ENCODE measurements around the gene GALNTL6.

Gene GALNTL6

GRCh38 chr4:172650758-172651530 lies 837.7 kb downstream of the GALNTL6 start:
- TF ChIP-seq CTCF (IDR thresholded peaks at IDR 0.05; ENCODE audit: control insufficient read depth, insufficient read depth, low read depth, low read length, missing control alignments) = no peak
- no peak overlapping the region for H3K4me3 ChIP-seq (ENCODE audit: control insufficient read depth, low read depth, low read length)
- DNase-seq (ENCODE audit: low read depth) = no peak

- no peak overlapping the region for H3K4me3 ChIP-seq (ENCODE audit: control insufficient read depth, low read depth, low read length)
- no peak for DNase-seq (ENCODE audit: low read depth)
- TF ChIP-seq CTCF (IDR thresholded peaks at IDR 0.05; ENCODE audit: control insufficient read depth, insufficient read depth, low read depth, low read length, missing control alignments) = no peak
These were observed 838.8 kb downstream of the GALNTL6 start for GRCh38 chr4:172651961-172652360.

GRCh38 chr4:172652369-172652768 lies 839.2 kb downstream of the GALNTL6 start:
- no peak for DNase-seq (ENCODE audit: low read depth)
- no peak for TF ChIP-seq CTCF (IDR thresholded peaks at IDR 0.05; ENCODE audit: control insufficient read depth, insufficient read depth, low read depth, low read length, missing control alignments)
- no peak overlapping the region for H3K4me3 ChIP-seq (ENCODE audit: control insufficient read depth, low read depth, low read length)

GRCh38 chr4:172653676-172654075 lies 840.5 kb downstream of the GALNTL6 start:
- TF ChIP-seq CTCF (IDR thresholded peaks at IDR 0.05; ENCODE audit: control insufficient read depth, insufficient read depth, low read depth, low read length, missing control alignments) = no peak
- H3K4me3 ChIP-seq (ENCODE audit: control insufficient read depth, low read depth, low read length) = no peak overlapping the region
- no peak for DNase-seq (ENCODE audit: low read depth)

- TF ChIP-seq CTCF (IDR thresholded peaks at IDR 0.05; ENCODE audit: control insufficient read depth, insufficient read depth, low read depth, low read length, missing control alignments) = no peak
These were observed 841.3 kb downstream of the GALNTL6 start for GRCh38 chr4:172654457-172654856.

GRCh38 chr4:172656055-172656454 lies 842.9 kb downstream of the GALNTL6 start:
- no peak for TF ChIP-seq CTCF (IDR thresholded peaks at IDR 0.05; ENCODE audit: control insufficient read depth, insufficient read depth, low read depth, low read length, missing control alignments)
- no peak overlapping the region for H3K4me3 ChIP-seq (ENCODE audit: control insufficient read depth, low read depth, low read length)
- DNase-seq (ENCODE audit: low read depth) = no peak

More at GRCh38 chr4:172654457-172654856, 841.3 kb downstream of the GALNTL6 start:
- H3K4me3 ChIP-seq (ENCODE audit: control insufficient read depth, low read depth, low read length) = no peak overlapping the region
- DNase-seq (ENCODE audit: low read depth) = no peak
